BE2C (cell line): ENCODE results near the gene TNNT1.

Experiments used
- DNase-seq: peaks from one replicate; pipeline ENCODE4 v3.0.0-alpha.2; 2020
- H3K27me3 ChIP-seq: fragments of 250-450 bp; sonication (Bioruptor Pico); 2 replicates; pipeline ENCODE4 v1.5.1; 2020; ENCODE audit warnings: mild to moderate bottlenecking
- H3K36me3 ChIP-seq: fragments of 250-450 bp; sonication (Bioruptor Pico); 2 replicates; pipeline ENCODE4 v1.5.1; 2020; ENCODE audit warnings: mild to moderate bottlenecking
- H3K4me1 ChIP-seq: fragments of 250-450 bp; sonication (Bioruptor Pico); 2 replicates; pipeline ENCODE4 v1.5.1; 2020
- H3K4me3 ChIP-seq: 2 replicates; pipeline ENCODE4 v1.5.1; 2011; ENCODE audit warnings: low read depth, low read length
- H3K9me3 ChIP-seq: fragments of 250-450 bp; sonication (Bioruptor Pico); 2 replicates; pipeline ENCODE4 v1.5.1; 2020
- CTCF ChIP-seq: IDR thresholded peaks from 2 replicates; pipeline ENCODE4 v1.5.1; 2012; ENCODE audit warnings: mild to moderate bottlenecking, low read depth, low read length

The TNNT1 gene

DNA sequence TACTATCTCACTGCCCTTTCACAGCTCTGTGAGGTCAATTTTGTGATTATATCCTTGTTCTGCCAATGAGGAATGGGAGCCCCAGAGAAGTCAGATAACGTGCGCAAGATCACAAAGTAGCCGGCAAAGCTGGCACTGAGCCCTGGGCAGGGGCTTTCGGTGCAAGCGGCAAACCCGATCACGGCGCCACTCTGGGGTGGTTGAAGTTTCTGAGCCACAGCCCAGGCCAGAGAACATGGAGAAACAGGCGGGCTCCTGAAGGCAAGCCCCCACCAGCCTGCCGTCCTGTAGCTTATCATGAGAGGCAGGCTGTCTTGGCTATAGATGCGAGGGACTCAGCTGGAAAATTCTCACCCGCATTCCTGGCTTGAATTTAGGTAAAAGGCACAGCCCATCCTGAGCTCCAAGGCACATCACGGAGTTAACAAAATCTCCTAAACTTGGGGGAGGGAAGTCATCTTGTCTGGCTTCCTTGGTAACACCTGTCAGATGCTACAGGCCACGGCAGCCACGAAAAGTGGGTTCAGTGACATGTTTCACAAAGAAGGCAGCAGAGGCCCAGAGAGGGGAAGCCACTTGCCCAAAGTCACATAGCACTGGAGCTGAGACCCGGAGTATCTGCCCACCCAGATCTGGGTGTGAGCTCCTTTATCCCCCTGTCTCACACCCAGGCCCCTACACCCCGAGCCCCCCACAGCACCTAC, 12.5 kb downstream of the TNNT1 start:
- H3K4me3 ChIP-seq = no peak overlapping the region
- TF ChIP-seq CTCF = no peak
- H3K27me3 ChIP-seq = peaks cover 44% of the 10 kb centered on the region
- DNase-seq = no peak
- H3K36me3 ChIP-seq = no peaks in the 10 kb centered on the region
- H3K9me3 ChIP-seq = no peaks in the 10 kb centered on the region
- H3K4me1 ChIP-seq = no peaks in the 10 kb centered on the region

- Histone ChIP-seq H3K36me3 (no peaks in the 10 kb centered on the region), H3K4me3 (no peak overlapping the region), H3K9me3 (no peaks in the 10 kb centered on the region), H3K27me3 (peaks cover 57% of the 10 kb centered on the region), H3K4me1 (no peaks in the 10 kb centered on the region)
- DNase-seq = no peak
- TF ChIP-seq CTCF = no peak
Observed at GRCh38 chr19:55134736-55135135, 14.3 kb downstream of the TNNT1 start.

DNA sequence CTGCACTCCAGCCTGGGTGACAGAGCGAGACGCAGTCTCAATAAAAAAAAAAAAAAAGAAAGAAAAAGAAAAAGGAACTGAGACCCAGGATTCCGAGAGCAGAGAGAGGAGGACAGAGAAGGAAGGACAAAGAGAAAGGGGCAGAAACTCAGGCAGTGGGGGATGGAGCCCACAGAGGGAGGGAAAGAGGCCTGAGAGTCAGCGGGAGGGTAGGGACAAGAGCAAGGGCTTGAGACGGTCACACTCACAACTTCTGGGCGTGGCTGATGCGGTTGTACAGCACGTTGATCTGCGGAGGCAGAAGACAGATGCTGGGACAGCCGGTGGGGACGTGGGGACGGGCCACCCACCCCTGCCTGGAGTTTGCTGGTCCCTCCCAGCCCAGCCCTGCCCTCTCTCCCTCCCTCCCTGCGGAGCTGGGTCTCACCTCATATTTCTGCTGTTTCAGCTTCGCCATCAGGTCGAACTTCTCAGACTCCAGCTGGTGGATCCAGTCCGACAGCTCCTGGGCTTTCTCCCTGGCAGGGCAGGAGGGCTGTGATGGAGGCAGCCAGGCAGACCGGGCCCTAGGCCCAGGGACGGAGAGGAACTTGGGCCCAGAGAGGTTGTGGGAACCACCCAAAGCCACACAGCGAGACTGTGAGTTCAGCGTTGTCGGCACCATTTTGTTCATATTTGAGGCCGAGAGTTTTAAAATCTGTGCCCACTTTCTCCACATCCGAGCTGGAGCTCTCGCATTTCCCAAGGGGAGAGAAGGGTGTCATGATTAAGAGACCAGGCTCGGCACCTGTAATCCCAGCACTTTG, 15.2 kb downstream of the TNNT1 start:
- no peaks in the 10 kb centered on the region for H3K36me3 ChIP-seq
- no peak for TF ChIP-seq CTCF
- DNase-seq = no peak
- H3K4me3 ChIP-seq = no peak overlapping the region
- H3K27me3 ChIP-seq = peaks cover 62% of the 10 kb centered on the region
- H3K4me1 ChIP-seq = no peaks in the 10 kb centered on the region
- no peaks in the 10 kb centered on the region for H3K9me3 ChIP-seq

GRCh38 chr19:55132453-55133129, 16.4 kb downstream of the TNNT1 start:
- H3K4me3 ChIP-seq = no peak overlapping the region
- DNase-seq = peak; percentile 45
- H3K4me1 ChIP-seq = no peaks in the 10 kb centered on the region
- H3K27me3 ChIP-seq = peaks cover 69% of the 10 kb centered on the region
- TF ChIP-seq CTCF = peak; percentile 59
- H3K36me3 ChIP-seq = no peaks in the 10 kb centered on the region
- H3K9me3 ChIP-seq = no peaks in the 10 kb centered on the region

DNA sequence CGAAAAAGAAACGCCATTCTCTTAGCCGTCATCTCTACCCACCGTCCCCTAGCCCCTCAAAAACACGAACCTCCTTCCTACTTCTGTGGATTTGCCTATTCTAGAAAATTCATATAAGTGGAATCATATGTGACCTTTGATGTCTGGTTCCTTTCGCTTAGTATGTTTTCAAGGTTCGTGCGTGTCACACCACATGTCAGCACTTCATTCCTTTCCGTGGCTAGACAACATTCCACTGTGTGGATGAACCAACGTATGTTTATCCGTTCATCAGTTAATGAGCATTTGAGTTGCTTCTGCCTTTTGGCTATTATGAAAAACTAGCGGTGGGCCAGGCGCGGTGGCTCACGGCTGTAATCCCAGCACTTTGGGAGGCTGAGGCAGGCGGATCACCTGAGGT, 17.6 kb downstream of the TNNT1 start:
- Histone ChIP-seq H3K4me3 (no peak overlapping the region), H3K36me3 (no peaks in the 10 kb centered on the region), H3K9me3 (no peaks in the 10 kb centered on the region), H3K4me1 (no peaks in the 10 kb centered on the region), H3K27me3 (peaks cover 76% of the 10 kb centered on the region)
- no peak for DNase-seq
- no peak for TF ChIP-seq CTCF
